ENCODE data around the gene PPP2R5C. TPM values are rescaled to one million over a fixed set of nuclear protein-coding genes. Genes with fewer than 3 reads are reported as not detected.

Gene PPP2R5C
- total and polyA plus RNA-seq, 2 donors (not counting 3 experiments of a cell fraction or from before 2014, with no cell fraction given), result 42.6 to 83.6 TPM

- ChIA-PET CTCF (interaction anchor here (0.9 to 2.1 kb wide), 5 partner anchors 11 to 226 kb away, joined by 3 to 12 read pairs (median 3); no protein-coding TSS in a partner anchor), POLR2A (no interaction called here)
- no peaks in the 10 kb centered on the region for H3K9me1 ChIP-seq (replicated peaks; ENCODE audit: control insufficient read depth, extremely low read depth, insufficient read depth, low read length)
- no peak overlapping the region for H3K4me2 ChIP-seq (ENCODE audit: insufficient read depth, low read length)
- no peaks in the 10 kb centered on the region for H3K36me3 ChIP-seq (ENCODE audit: control insufficient read depth in 2 of 2, extremely low read depth in 1 of 2, insufficient read depth in 2 of 2, low read length in 2 of 2)
- no peaks in the 10 kb centered on the region for H3K79me2 ChIP-seq (ENCODE audit: control insufficient read depth, insufficient read depth, low read length)
- no peak overlapping the region for H2AFZ ChIP-seq (ENCODE audit: low read depth, low read length)
- no TSS peak for BruUV-seq (replicated peaks)
- H3K4me3 ChIP-seq (replicated peaks in 1 of 3; ENCODE audit: insufficient read depth in 1 of 3, low read depth in 1 of 3, low read length in 3 of 3), result no peak overlapping the region
- H3K9ac ChIP-seq (replicated peaks; ENCODE audit: extremely low read depth, insufficient read depth, low read length), result no peak overlapping the region
- FAIRE-seq (no peak), DNase-seq (ENCODE audit: low read depth, low spot score) (no peak)
- TF ChIP-seq MYC (IDR thresholded peaks at IDR 0.05; ENCODE audit: low read depth, low read length), result no peak
- peaks cover 0 to 2% of the 10 kb centered on the region in 2 experiments for H3K27me3 ChIP-seq (ENCODE audit: control insufficient read depth in 2 of 2, insufficient read depth in 2 of 2, low read length in 2 of 2)
- intact Hi-C loops (cut with micrococcal nuclease) (no loop called here), dilution Hi-C loops (cut with MboI; ENCODE audit: extremely low pct_ligation_motif_present, low sequenced_read_pairs) (no loop called here)
- no peaks in the 10 kb centered on the region for H4K20me1 ChIP-seq (replicated peaks; ENCODE audit: control insufficient read depth, extremely low read depth, insufficient read depth, low read length)
- H3K4me1 ChIP-seq (ENCODE audit: control insufficient read depth, extremely low read depth, insufficient read depth, low read length), result no peaks in the 10 kb centered on the region
- no peak overlapping the region for H3K27ac ChIP-seq (ENCODE audit: insufficient read depth, low read depth, low read length)
- no peaks in the 10 kb centered on the region for H3K9me3 ChIP-seq (replicated peaks; ENCODE audit: control insufficient read depth, insufficient read depth, low read length)
These were observed 171.7 kb downstream of the PPP2R5C start for GRCh38 chr14:101933209-101933608.

GRCh38 chr14:101934601-101935150 lies 173.2 kb downstream of the PPP2R5C start:
- DNase-seq (ENCODE audit: low read depth, low spot score) (no peak), FAIRE-seq (no peak)
- H3K4me2 ChIP-seq (ENCODE audit: insufficient read depth, low read length), result no peak overlapping the region
- intact Hi-C loops (cut with micrococcal nuclease), result no loop called here
- H3K4me3 ChIP-seq (replicated peaks in 1 of 3; ENCODE audit: insufficient read depth in 1 of 3, low read depth in 1 of 3, low read length in 3 of 3), result no peak overlapping the region
- no peak overlapping the region for H3K27ac ChIP-seq (ENCODE audit: insufficient read depth, low read depth, low read length)
- no peak for TF ChIP-seq EZH2 (IDR thresholded peaks at IDR 0.05; ENCODE audit: borderline replicate concordance, low read depth, low read length, severe bottlenecking)
- no peak for TF ChIP-seq MYC (IDR thresholded peaks at IDR 0.05; ENCODE audit: low read depth, low read length)
- no peak for TF ChIP-seq POLR2AphosphoS5 (IDR thresholded peaks at IDR 0.05; ENCODE audit: insufficient read depth, low read depth, low read length)
- no peak for TF ChIP-seq JUN (IDR thresholded peaks at IDR 0.05; ENCODE audit: borderline replicate concordance, insufficient read depth, insufficient read length, low read depth)
- no peak for TF ChIP-seq POLR2A (IDR thresholded peaks at IDR 0.05; ENCODE audit: low read depth, low read length)
- dilution Hi-C loops (cut with MboI; ENCODE audit: extremely low pct_ligation_motif_present, low sequenced_read_pairs), result no loop called here
- no peaks in the 10 kb centered on the region for H3K4me1 ChIP-seq (ENCODE audit: control insufficient read depth, extremely low read depth, insufficient read depth, low read length)
- H4K20me1 ChIP-seq (replicated peaks; ENCODE audit: control insufficient read depth, extremely low read depth, insufficient read depth, low read length), result no peaks in the 10 kb centered on the region
- no peak overlapping the region for H3K9ac ChIP-seq (replicated peaks; ENCODE audit: extremely low read depth, insufficient read depth, low read length)
- ChIA-PET POLR2A (no interaction called here), CTCF (interaction anchor here (2.1 kb wide), 1 partner anchor 164 kb away, joined by 12 read pairs; no protein-coding TSS in a partner anchor)
- H3K27me3 ChIP-seq (ENCODE audit: control insufficient read depth in 2 of 2, insufficient read depth in 2 of 2, low read length in 2 of 2), result peaks cover 0 to 2% of the 10 kb centered on the region in 2 experiments
- H3K9me1 ChIP-seq (replicated peaks; ENCODE audit: control insufficient read depth, extremely low read depth, insufficient read depth, low read length), result no peaks in the 10 kb centered on the region
- H3K36me3 ChIP-seq (ENCODE audit: control insufficient read depth in 2 of 2, extremely low read depth in 1 of 2, insufficient read depth in 2 of 2, low read length in 2 of 2), result no peaks in the 10 kb centered on the region
- no peaks in the 10 kb centered on the region for H3K9me3 ChIP-seq (replicated peaks; ENCODE audit: control insufficient read depth, insufficient read depth, low read length)
- no peaks in the 10 kb centered on the region for H3K79me2 ChIP-seq (ENCODE audit: control insufficient read depth, insufficient read depth, low read length)
- H2AFZ ChIP-seq (ENCODE audit: low read depth, low read length), result no peak overlapping the region
- BruUV-seq (replicated peaks), result no TSS peak
